AML-193 (cell line): ENCODE measurements around the gene NEMF.
"Not testable (repeated sequence)": the region's sequence is repeated elsewhere in the genome, so short reads cannot be mapped to it uniquely, and the experiment has no call there.

Experiments
- DNase-seq, 2 experiments: peaks; one replicate each; lab custom pipeline; 2025; lab: John Stamatoyannopoulos, UW

NEMF gene

DNA sequence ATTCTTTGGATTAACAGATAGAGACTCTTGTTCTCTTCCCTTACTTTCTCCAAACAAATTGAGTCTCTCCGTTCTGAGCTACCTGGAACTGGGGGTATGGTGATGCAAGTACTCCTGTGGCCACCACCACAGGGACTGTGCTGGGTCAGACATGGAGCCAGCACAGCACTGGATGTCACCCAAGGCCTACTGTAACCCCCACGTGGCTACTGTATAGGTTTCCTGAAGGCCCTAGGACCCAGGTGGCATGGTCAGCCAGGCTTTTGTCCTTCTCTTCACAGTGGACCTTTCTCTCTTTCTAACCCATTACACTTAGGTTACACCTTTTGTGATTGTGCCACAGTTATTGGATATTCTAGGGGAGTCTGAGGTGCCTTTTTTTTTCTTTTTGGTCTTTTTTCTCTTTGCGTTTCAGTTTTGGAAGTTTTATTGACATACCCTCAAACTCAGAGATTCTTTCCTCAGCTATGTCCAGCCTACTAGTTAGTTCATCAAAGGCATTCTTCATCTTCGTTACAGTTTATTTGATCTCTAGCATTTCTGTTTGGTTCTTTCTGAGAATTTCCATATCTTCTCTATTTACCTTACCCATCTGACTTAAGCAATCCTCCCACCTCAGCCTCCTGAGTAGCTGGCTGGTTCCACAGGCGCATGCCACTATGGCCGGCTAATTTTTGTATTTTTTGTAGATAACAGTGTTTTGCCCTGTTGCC lies 90.6 kb downstream of the NEMF start:
- no peak for DNase-seq

DNA sequence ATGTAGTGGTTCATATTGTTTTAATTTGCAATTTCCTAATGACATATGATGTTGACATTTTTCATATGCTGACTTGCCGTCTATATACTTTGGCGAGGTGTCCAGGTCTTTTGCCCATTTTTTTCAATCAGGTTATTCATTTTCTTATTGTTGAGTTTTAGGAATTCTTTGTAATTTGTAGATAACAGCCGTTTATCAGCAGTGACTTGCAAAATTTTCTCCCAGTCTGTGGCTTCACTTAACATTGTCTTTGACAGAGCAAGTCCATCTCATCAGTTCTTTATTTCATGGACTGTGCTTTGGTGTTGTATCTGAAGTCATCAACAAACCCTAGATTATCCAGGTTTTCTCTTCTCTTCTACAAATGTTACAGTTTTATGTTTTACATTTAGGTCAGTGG lies 97.2 kb downstream of the NEMF start:
- DNase-seq: no peak

DNA sequence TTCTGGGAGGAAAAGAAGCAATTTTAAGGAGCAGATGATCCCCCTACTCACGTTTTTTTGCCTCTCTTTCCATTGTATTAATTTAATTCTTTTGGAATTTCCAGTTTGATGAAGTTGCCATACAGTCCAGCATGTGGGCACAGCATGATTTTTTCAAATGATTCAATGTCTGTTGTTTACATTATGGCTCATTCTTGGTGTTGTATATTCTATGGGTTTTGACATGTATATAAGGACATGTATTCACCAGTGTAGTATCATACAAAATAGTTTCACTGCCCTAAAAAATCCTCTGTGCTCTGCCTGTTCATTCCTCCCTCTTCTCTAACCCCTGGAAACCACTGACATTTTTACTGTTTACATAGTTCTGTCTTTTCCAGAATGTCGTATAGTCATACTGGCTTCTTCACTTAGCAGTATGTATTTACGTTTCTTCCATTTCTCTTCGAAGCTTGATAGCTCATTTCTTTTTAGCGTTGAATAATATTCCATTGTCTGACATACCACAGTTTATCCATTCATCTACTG lies 98.0 kb downstream of the NEMF start:
- DNase-seq: no peak

DNA sequence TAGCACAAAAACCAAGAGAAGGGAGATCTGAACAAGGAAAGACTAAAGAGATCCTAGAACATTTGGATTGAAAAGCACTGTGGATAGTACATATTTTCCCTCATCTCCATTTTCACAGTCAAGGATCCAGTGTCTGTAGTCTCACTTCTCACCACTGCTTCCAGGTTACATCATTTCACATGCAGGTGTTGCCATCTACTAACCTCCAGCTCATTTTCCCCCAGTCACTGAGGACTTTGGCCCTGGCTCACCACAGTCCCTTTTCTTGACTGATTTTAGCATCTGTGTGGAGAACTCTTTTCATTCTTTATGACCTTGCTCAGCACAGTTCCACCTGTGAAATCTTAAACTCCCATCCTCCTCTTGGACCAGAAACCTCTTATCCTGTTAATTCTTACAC lies 106.1 kb downstream of the NEMF start:
- DNase-seq: not testable (repeated sequence)

DNA sequence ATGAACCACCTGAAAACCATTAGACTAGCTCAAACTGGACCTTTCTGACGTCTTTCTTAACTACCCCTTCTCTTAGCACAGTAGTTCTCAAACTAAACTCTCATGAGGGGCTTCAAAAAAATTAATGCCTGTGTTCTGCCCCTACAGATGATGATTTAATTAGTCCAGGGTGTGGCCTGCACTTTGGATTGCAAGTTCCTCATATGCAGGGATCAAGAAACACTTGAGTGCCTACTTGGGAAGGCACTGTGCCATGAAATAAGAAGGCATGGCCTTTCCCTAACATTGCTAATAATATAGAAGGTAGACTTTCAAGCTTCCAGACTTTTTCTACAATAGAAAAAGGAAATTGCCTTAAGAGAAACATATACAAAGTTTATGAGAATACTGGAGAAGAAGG lies 107.4 kb downstream of the NEMF start:
- DNase-seq: no peak

DNA sequence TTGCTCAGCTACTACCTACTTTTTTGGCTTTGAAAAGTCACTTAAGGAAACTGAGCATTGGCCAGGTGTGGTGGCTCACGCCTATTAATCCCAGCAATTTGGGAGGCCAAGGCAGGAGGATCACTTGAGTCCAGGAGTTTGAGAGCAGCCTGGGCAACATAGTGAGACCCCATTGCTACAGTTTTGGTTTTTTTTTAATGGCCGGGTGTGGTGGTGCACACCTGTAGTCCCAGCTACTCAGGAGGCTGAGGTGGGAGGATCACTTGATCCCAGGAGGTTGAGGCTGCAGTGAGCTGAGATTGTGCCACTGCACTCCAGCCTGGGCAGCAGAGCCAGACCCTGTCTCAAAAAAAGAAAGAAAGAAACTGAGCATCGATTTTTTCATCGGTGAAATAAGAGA lies 116.9 kb downstream of the NEMF start:
- DNase-seq: not testable (repeated sequence)

DNA sequence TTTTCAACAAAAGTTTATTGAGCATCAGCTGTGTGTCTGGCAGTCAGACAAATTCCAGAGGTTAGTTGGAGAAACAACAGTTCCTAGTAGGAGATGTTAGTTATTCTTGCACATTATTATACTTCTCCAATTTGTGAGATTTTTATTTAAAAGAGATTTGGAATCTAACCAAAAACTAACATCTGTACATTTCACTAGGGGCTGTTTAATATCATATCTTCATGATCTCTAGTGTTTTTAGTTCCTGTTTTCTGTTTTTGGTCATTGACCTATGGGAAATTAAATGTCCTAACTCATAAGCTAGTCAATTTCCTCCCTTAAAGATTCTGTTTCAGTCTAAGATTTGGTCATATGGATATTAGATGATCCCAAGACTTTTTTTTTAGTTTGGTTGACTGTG lies 118.8 kb downstream of the NEMF start:
- DNase-seq: no peak

DNA sequence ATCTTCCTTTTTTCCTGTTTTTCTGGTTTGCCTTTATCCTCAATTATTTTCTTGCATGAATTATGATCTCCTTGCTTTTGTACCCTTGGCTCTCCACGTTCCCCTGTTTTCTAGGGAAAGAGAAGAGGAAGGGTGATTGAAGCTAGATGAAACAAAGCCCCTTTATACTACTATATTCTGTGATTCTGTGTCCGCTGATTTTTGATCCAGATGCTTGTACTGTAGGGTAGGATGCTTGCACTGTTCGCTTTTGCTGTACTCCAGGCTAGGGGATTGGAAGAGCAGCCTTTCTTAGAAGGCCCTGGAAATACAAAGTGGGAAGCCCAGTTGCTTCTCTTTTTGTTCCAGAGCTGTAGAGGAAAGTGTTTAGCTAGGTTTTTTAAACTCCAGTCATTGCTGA lies 119.7 kb downstream of the NEMF start:
- DNase-seq: no peak
